ENCODE data around the gene ERP27.

GRCh38 chr12:14893506-14894250 is 44.7 kb downstream of the ERP27 start:
- TF ChIP-seq CTCF (IDR thresholded peaks at IDR 0.05) = no peak
- TF ChIP-seq EP300 (IDR thresholded peaks at IDR 0.05) = no peak
- TF ChIP-seq POLR2A (IDR thresholded peaks at IDR 0.05) = no peak
- TF ChIP-seq POLR2AphosphoS5 (IDR thresholded peaks at IDR 0.05) = no peak
